GM13977 (cell line): Measurements from ENCODE around the gene WASL.

Experiments used
- DNase-seq: peaks from one replicate; pipeline ENCODE4 v3.0.0; 2012; ENCODE audit warnings: low spot score
- CTCF ChIP-seq: IDR thresholded peaks from 2 replicates; pipeline ENCODE4 v1.5.1; 2012; ENCODE audit warnings: mild to moderate bottlenecking, control low read depth; ENCODE audit not compliant: insufficient read depth; ENCODE audit errors: extremely low read depth, missing control alignments
- in situ Hi-C: fragments of 300-500 bp; cut with MboI; formaldehyde crosslinking; loops from one replicate; pipeline ENCODE4 v1.12.0; 2022; ENCODE audit warnings: low sequenced_read_pairs, low pct_unique_long_range_greater_than_20kb, mixed read lengths, inconsistent platforms; ENCODE audit not compliant: unreplicated experiment

WASL gene

GRCh38 chr7:123717689-123718088, 31.1 kb downstream of the WASL start:
- TF ChIP-seq CTCF = no peak
- DNase-seq = no peak
- in situ Hi-C loops = no loop called here

- no peak for TF ChIP-seq CTCF
- no peak for DNase-seq
- in situ Hi-C loops = no loop called here
These were observed 31.9 kb downstream of the WASL start for GRCh38 chr7:123716877-123717276.

GRCh38 chr7:123715799-123716198, 33.0 kb downstream of the WASL start:
- in situ Hi-C loops = no loop called here
- no peak for TF ChIP-seq CTCF
- DNase-seq = no peak

GRCh38 chr7:123715198-123715597, 33.6 kb downstream of the WASL start:
- in situ Hi-C loops = no loop called here
- no peak for TF ChIP-seq CTCF
- no peak for DNase-seq

GRCh38 chr7:123714296-123715080, 34.3 kb downstream of the WASL start:
- in situ Hi-C loops = no loop called here
- no peak for TF ChIP-seq CTCF
- DNase-seq = no peak

GRCh38 chr7:123712619-123713018, 36.2 kb downstream of the WASL start:
- DNase-seq = no peak
- TF ChIP-seq CTCF = no peak

More at GRCh38 chr7:123712619-123713018, 36.2 kb downstream of the WASL start:
- in situ Hi-C loops = no loop called here
